ENCODE data around the gene PLXND1. TPM values are rescaled to one million over a fixed set of nuclear protein-coding genes. Genes with fewer than 3 reads are reported as not detected.
"Not testable (repeated sequence)": the region's sequence is repeated elsewhere in the genome, so short reads cannot be mapped to it uniquely, and the experiment has no call there.

PLXND1 gene
- total RNA-seq, result 131 TPM

- DNase-seq, result peak; percentile 76
Observed at GRCh38 chr3:129606636-129607390, at the start of gene PLXND1. Gene PLXND1, minus strand, starts transcription at chr3:129606676. Its CDS starts 37 bp downstream, at chr3:129606639.

- no peak for DNase-seq
Observed at GRCh38 chr3:129655291-129655700, 48.8 kb upstream of the PLXND1 start.

GRCh38 chr3:129654131-129654530 is 47.7 kb upstream of the PLXND1 start:
- no peak for DNase-seq

- no peak for DNase-seq
Observed at GRCh38 chr3:129653019-129653418, 46.5 kb upstream of the PLXND1 start.

GRCh38 chr3:129651435-129652202 is 45.1 kb upstream of the PLXND1 start:
- DNase-seq, result peak; percentile 57

- DNase-seq, result peak; percentile 85
Observed at GRCh38 chr3:129650256-129650872, 43.9 kb upstream of the PLXND1 start.

- no peak for DNase-seq
Observed at GRCh38 chr3:129648391-129648790, 41.9 kb upstream of the PLXND1 start.

- peak; percentile 37 for DNase-seq
Observed at GRCh38 chr3:129645286-129645685, 38.8 kb upstream of the PLXND1 start.

- DNase-seq, result no peak
Observed at GRCh38 chr3:129644836-129645235, 38.4 kb upstream of the PLXND1 start.

- not testable (repeated sequence) for DNase-seq
Observed at GRCh38 chr3:129641567-129642260, 35.2 kb upstream of the PLXND1 start.

DNA sequence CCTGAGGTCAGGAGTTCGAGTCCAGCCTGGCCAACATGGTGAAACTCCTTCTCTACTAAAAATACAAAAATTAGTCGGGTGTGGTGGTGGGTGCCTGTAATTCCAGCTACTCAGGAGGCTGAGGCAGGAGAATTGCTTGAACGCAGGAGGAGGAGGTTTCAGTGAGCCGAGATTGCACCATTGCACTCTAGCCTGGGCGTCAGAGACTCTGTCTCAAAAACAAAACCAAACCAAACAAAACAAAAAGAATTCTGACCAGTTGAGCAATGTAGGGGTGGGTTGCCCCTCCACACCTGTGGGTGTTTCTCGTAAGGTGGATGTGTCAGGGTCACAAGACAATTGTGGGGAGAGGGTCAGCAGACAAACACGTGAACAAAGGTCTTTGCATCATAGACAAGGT is 34.5 kb upstream of the PLXND1 start:
- not testable (repeated sequence) for DNase-seq

DNA sequence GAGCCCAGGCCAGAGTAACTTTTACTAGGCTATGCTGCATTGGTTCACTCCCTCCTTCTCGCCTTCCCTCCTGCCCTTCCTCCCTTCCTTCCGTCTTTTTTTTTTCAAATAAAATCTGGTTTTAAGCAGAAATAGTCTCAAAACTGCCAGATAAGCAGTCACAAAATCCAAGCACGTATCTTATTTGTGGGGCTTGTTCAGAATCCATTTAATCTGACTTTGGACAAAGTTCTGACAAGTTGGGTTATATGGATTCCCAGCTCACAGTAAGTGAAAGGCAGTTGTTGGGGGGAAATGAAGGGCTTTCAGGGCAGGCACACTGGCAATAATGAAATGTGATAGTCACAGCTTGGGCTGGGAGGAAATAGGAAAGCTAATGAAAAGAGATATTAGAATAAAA is 32.0 kb upstream of the PLXND1 start:
- no peak for DNase-seq

- DNase-seq, result no peak
Observed at GRCh38 chr3:129636082-129636481, 29.6 kb upstream of the PLXND1 start.

GRCh38 chr3:129635656-129636055 is 29.2 kb upstream of the PLXND1 start:
- DNase-seq, result no peak

- DNase-seq, result no peak
Observed at GRCh38 chr3:129633751-129634481, 27.4 kb upstream of the PLXND1 start.

GRCh38 chr3:129632977-129633376 is 26.5 kb upstream of the PLXND1 start:
- no peak for DNase-seq

GRCh38 chr3:129632556-129632955 is 26.1 kb upstream of the PLXND1 start:
- DNase-seq, result no peak

DNA sequence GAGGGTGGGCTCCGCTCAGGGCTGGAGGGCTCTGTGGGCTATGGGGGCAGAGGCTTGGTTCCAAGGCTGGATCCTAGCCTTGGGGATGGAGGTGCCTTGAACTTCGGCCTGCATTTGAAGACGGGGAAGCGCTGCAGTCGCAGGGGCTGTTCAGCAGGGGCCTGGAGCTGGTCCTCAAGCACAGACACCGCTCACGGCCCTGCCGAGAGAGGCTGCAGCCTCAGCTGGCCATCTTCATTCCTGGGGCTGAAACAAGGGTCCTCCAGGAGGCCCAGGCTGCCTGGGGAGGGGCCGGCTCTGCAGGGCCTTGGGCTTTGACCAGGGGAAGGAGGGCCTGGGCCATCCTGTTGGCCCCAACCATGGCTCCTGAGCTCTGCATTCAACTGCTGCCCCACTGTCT is 25.6 kb upstream of the PLXND1 start:
- no peak for DNase-seq

- no peak for DNase-seq
Observed at GRCh38 chr3:129629011-129629410, 22.5 kb upstream of the PLXND1 start.

DNA sequence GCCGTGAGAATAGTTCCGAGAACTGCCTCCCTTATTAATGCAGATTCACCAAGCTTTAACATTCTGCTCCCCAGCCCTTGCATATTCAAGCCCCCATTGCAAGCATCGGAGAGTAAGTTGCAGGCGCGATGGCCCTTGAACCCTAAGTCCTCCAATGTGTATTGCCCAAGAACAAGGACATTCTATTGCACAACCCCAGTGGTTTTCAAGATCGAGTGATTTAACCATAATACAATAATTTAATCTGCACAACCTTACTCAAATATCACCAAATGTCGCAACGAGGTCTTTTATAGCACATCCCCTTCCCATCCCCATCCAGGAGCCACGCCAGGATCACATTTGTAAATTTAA is 21.7 kb upstream of the PLXND1 start:
- no peak for DNase-seq

DNA sequence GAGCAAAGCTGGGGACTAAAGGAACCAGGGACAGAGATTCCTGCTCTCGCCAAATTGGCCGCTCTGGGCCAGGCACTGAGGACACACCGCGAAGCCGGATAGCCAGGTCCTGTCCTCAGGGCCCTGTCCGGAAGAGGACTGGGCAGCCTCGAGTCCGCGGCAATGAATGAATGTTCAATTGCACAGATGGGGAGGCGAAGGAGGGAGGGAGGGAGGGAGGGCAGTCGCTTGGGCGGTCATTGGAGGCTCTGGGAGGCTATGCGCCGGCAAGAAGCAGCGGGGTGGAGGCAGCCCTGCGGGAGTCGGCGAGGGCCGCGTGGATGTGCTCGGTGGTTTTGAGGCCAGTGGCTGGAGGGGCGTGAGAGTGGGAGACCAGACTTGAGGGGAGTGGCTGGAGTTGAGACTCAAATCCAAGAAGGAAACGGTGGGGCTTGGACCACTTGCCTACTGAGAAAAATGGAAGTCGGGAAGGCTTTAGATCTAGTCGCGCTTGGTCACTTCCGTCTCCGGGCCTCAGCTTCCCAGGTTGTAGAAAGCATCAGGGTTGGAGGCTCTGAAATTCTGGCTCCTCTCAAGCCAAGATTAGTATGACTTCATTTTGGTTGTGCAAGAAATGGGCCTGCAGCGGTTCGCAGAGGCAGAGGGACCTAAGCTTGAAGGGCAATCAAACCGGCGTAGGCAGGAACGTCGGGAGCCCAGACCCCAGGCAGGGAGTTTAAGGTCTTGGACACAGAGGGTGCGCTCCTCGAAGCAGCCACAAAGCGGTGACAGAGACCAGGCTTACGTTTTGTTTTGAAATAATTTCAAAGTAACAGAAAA is 21.1 kb upstream of the PLXND1 start:
- peak; percentile 91 for DNase-seq
